ENCODE measurements around the gene ASAP3.
A peak's percentile ranks its signal among the peaks of the same experiment; 100 is the strongest.

ASAP3 gene

DNA sequence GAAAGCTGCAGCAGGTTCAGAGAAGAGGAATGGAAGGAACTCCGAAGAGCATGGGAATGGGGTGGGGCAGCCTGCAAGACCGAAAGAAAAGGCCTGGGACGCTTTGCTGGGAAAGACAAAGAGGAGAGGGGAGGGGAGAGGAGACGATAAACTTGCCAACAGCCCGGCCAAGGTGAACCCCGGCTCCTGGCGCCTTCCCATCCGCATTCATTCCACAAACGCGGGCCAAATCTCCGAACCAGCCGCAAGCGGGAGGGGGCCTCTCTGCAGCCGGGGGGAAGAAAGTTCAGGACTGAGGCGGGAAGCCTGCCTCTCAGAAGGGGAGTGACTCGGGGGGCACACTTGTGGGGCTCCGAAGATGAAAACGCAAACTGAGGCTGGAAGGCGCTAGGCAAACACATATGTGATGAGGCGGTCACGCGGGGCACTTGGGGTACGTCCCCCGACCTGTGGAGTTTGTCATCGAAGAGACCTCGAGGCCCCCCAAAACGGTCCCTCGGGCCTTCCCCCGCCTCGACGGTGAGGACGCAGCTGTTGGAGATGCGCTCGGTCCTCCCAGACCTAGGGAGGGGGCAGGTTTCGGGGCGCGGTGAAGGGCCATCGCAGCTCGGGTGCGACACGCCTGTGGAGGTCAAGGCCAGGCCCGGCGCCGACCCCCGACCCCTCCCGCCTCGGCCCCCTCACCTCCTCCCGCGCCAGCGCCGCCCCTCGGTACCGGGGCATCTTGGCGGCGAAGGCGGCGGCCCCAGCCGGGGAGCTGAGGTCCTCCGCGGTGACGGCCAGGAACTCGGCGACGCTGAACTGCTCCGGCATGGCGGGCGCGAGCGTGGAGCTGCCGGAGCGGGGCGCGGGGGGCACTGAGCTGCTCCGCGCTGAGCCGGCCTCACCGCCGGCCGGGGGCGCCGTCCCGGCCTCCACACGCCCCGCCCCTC, at the start of gene ASAP3:
Gene ASAP3, minus strand, starts transcription at position 859 of the 932 bp plus-strand sequence. Its CDS starts 46 bp downstream, at position 813.
- peak in 1 of 2 donors; percentile 6 for DNase-seq (ENCODE audit: low read depth in 2 of 2)

DNA sequence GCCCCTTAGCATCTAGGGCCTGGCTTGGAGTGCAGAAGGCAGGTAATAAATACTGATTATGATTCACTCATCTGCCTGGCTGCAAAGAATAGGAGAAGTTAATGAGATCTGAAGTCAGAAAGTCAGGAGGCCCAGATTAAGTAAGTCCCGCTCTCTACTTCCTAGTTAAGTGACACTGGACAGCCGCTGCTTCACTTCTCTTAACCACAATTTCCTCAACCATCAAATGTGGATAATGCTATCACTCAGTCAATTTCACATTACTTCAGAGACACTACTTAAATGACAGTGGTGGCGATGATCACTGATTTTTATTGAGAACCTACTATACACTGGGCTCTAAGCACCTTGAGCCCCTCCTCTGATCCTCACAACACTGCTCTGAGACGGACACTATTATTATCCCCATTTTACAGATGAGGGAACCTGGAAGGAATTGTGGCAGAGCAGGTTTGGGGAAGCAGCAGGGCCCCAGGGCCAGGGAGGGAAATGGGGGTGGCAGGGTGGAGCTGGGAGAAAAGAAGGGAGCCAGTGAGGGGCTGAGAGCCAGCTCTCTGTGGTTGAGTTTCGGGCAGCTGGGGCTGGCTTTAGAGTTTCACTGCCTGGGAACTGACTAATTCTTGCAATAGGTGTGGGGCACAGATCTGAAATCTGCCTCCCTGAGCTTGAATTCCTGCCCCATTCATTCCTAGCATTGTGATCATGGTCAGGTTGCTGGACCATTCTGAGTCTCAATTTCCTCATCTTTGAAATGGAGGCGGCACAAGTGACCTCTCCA, 49.5 kb upstream of the ASAP3 start:
- DNase-seq (ENCODE audit: low read depth in 2 of 2) = no peak

DNA sequence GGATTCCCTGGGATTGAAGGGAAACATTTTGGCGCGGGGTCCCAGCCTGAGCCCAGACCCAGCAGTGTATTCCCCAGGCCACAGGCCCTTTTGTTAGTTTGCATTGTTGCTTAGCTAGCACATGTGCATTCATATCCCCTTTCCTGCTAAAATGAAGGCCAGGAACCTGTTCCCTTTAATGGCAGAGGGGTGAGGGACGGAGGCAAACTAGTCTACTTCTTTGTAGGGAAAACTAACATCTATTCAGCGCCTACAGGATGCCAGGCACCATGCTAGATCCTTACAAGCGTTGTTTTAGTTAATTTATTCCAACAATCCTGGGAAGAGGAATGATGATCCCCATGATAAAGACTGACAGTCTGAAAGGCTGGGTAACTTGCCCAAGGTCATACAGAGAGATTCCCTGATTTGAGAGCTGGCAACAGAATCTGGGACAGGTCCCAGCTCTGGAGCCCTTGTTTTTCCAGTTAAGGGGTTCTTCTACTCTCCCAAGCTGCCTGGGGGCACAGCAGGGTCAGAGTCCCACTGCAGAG, 47.6 kb upstream of the ASAP3 start:
- DNase-seq (ENCODE audit: low read depth in 2 of 2) = no peak

DNA sequence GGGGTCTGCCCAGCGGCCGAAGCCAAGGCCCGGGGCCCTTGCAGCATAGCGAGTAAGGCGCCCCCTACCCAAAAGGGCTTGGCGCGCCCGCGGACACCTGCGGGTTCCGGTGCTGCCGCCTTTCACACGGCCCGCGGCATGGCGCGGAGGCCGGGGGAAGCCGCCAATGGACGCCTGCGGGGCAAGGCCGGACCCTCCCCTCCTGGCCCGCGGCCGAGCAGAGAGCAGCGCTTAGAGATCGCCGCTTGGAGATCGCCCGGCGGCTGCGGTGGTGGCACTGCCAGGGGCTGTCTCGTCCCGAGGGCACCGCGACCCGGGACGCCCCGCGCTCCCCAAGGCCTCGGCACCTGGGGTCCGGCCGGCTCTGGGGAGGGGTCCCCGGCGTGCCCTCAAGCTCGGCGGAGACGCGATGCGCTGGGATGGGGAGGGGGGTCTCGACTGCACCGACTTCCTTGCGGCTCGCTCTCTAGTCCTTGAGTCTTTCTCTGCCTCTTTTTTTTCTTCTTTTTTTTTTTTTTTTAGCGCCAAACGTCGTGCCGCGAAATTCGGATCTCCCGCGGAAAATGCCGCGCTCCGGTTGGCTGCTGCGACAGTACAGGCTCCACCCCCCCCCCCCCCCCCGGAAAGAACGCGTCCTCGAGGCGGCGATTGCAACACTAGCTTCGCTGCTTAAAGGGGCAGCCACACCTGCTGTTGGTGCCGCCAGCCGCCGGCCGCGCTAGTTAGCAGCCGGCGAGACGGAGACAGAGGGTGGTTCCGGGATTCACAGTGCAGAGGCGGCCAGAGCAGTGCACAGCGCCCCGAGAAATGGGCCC, 47.0 kb upstream of the ASAP3 start, which contains the start of gene E2F2:
Gene E2F2, minus strand, starts transcription at position 487 of the 815 bp plus-strand sequence. Its CDS starts 440 bp downstream, at position 47.
- DNase-seq (ENCODE audit: low read depth in 2 of 2) = peak; percentile 62 to 64

DNA sequence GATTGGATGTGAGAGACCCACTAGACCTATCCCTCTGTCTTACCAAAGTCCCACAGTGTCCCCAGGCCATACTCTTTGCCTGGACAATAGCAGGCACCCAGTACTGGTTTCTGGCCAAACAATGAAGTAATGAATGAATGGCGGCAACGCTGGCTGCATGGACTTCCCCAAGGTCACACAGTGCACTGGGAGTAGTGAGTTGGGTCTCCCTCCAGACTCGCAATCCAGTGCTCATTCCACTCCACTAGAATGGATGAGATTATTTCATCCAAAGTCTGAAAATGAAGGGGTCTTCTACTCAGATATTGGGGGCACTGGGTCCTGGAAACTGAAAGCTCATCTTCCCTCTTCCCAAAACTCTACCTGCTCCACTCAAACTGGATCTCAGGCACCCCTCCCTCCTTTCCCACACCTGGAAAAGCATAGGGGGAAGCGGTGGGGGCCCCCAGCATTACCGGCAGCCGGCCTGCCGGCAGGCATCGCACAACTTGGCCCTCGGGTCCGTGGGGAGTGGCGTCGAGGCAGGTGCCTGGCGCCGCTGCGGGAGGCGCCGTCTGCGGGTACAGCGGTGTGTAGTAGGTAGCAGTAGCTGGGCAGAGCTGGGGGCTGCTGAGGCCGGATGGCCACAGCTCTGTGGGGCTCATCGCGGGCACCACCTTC, 46.2 kb upstream of the ASAP3 start:
- DNase-seq (ENCODE audit: low read depth in 2 of 2) = no peak

DNA sequence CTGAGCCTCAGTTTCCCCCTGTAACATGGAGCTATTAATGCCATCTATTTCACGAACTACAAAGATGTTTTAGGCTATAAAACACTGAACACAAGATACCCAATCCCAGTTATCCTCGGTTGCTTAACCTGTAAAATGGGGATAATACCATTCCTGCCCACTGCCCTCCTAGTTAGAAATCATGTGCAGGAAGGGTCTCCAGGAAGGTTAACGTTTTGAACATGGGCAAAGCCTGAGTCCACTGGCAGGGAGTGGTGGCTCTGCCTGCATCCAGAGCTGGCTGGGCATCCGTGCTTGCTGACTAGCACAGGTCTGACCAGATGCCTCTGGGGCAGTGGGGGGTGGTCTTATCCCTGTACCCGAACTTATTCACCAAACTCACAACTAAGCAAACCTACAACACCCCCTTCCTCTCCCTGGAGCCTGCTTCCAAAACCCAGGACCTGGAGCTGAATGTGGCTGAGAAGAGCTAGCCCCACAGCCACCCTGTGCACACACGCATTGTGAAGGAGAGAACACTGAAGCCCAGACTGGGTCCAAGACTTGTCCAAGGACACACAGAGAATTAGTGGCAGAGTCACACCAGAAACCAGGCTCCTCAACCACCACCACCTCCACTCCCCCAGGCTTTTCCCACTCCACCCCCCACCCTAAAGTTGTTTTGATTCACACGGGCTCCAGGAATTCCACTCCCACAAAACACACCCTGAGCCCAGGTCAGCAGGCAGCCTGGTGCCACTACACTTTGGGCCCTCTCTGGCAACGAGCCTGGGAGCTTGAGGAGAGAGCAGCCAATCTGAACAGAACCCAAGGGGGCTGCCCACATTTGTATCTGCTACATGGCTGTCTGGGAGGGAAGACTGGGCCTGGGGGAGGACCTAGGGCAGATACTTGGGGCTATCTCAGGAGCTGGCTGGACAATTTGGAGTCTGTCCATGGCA, 45.4 kb upstream of the ASAP3 start:
- no peak for DNase-seq (ENCODE audit: low read depth in 2 of 2)

DNA sequence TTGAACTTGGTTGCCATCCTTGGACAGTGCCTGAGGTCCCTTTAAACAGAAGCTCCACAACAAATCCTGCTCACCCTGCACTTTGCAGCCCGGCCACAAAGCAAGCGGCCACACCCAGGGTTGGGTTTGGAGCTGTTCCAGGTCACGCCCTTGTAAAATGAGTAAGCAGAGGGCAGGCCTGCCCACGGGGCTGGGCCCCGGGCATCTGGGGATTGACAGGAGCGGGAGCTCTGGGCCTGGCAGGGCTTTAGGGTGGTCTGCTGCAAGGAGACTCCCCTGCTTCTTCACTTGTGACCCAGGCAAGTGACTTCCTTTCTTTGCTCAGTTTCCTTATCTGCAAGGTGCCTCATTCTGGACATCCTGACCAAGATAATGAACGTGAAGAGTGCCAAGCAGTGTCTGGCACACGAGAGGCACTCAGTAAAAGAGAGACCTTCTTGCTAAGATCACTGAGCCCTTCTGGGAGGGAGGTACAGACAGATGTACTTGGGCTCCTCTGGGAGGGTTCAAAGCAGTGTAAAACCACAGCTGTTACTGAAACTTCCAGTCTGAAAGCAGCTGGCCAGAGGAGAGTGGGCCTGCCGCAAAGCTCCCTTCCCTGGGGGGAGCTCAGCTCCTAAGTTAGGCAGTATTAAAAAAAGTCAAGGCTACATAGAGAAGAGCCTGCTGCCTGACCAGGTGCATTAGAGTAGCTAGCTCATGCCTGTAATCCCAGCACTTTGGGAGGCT, 44.4 kb upstream of the ASAP3 start:
- DNase-seq (ENCODE audit: low read depth in 2 of 2) = peak; percentile 51 to 55

DNA sequence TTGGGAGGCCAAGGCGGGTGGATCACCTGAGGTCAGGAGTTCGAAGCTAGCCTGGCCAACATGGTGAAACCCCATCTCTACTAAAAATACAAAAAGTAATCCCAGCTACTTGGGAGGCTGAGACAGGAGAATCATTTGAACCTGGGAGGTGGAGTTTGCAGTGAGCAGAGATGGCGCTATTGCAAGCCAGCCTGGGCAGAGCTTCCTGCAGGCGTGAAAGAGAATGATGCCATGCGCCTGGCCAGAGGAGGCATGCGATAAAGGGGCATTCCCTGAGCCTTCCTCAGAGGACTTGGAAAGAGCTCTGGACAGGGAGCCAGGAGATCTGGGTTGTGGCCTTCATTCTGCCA, 43.9 kb upstream of the ASAP3 start:
- DNase-seq (ENCODE audit: low read depth in 2 of 2) = no peak

DNA sequence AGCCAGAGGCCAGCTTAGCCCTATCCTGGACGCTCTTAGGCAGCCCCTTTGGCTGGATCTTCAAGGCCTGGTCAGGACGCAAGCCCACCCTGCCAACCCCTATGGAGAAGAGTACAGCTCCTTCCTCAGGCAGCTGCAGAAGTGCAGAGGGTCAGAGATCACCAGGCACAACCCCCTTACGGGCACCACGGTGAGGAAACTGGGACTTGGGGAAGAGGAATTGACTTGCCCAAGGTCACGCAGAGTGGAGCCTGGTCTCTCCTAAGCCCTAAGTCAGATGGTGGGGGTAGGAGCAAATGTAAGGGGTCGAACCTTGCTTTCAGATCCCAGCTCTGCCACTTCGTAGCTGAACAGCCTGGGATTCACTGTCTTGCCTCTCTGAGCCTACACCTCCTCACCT, 43.4 kb upstream of the ASAP3 start:
- DNase-seq (ENCODE audit: low read depth in 2 of 2) = no peak

DNA sequence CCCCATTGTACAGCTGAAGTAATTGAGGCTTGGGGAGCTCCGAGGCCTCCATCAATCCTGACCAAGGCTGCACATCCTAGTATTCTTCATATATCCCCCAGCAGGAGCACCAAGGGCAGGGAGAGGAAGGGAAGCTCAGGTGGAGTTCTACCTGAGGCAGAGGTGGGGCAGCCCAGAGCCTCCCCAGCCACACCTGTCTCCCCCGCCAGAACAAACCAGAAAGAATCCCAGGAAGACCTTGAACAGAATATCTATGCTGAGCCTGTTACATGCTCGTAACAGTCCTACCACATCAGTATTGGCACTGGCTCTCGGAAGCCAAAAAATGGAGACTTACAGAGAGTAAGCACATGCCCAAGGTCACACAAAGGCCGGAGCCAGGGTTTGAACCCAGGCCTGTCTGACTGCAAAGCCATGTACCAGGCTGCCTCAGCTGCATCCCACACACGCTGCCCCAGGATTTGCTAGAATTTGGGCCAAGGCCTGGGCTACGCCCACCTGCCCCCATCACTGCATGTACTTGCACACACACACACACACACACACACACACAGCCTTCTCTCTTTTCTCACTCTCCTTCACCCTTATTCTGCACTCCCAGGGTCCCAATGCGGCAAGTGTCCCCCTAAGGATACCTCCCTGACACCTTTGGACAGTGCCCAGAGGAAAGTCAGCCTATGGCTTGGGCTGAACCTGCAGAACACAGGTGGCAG, 42.5 kb upstream of the ASAP3 start:
- DNase-seq (ENCODE audit: low read depth in 2 of 2) = no peak

DNA sequence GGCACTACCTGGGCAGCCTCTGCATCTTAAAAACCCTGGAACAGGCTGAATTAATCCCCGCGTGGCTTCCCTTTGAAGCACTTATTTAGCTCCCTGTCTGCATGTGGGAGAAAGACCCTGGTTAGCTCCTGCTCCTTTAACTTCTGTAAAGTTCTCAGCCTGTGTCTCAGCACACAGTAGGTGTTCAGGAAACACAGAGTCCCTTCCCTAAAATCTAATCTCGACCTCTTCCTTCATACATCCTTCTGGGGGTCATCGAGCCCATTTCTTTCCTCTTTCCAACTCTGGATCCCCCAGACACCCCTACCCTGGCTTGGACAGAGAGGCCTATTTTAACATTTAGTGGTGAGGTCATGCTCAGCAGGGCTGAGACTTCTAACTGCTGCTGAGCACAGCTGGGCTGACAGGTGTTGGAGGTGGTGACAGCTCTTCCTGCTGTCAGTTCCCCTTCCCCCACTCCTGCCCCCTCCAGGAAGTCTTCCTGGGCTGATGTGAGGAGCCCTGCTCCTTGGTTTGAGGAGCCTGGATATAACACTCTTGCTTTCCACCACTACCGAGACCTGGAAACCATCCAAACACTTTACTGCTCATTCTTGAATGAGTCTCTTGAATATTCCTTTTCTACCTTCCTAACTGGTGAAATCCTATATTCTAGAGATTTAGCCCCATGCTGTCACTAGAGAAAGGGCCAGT, 41.7 kb upstream of the ASAP3 start:
- DNase-seq (ENCODE audit: low read depth in 2 of 2) = no peak

DNA sequence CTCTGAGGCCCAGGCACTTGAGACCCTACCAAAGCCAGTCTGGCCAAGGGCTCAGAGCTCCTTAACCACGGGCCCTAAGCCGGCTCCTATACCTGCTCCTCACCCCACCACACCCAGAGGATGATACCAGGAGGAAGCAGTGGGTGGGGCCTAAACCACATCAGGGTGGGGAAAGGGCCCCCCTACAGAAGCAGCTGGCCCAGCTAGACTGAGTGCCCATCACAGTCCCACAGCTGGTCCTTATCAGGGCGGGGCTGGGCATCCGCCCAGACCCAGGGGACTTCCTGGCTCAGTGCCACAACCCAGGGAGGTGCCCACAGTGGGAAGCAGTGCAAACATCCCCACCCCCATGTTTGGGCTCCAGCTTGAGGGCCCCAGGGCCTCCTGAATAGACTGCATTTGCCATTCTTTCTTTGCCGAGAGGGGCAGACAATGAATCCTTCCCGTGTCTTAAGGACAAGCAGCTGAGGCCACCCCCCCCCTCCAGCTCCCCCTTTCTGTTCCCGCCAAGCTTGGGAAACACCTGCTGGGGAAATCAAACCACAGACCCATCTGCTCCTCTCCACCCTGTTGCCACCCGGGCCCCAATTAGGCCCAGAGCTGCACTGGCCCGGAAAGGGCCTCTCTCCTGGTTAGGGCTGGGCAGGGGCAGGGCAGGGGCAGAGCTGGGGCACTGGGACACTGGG, 40.9 kb upstream of the ASAP3 start:
- no peak for DNase-seq (ENCODE audit: low read depth in 2 of 2)

DNA sequence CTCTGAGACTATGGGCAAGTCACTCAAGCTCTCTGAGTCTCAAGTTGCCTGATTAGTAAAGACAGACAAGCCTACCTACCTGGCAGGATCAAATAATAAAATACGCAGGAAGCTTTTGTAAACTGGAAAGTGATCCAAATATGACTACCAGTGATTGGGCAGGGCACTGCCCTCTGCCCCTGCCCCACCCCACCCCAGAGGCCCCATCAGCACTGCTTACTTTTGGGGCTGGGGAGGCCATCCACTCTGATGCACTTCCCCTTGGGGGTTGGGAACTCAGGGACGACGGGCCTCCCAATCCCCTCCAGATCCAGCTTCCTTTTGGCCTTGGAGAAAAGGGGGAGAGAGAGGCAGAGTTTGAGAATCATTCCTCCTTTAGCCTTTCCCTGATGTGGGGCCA, 40.2 kb upstream of the ASAP3 start:
- no peak for DNase-seq (ENCODE audit: low read depth in 2 of 2)

DNA sequence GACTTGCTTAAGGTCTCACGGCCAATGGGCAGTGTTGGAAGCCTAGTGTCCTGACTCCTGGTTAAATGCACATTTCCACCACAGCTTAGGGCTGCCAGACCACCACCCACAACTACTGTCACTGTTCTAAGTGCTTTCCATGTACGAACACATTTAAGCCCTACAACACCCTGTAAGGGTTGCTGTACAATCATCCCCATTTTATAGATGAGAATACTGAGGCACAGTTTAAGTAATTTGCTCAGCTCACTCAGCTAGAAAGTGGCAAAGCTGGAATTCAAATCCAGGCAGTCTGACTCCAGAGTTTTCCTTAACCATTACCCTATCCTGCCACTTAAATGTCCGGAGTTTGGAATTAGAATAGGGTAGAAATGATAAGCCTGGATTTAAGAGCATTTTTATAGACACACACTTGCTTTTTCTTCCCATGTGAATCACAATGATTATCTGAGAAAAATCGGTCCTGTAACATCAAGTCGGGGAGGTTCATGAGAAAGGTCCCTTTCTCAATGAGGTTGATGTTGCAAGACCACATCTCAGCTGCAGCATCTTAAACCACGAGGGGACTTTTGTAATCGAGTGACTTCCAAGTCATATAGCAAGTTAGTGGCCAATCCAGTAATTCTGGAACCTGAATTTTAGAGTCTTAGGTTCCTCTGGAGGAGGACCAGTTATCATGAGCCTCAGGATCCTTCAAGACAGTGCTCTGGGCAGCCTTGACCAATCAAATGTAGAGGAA, 38.4 kb upstream of the ASAP3 start:
- DNase-seq (ENCODE audit: low read depth in 2 of 2) = no peak

DNA sequence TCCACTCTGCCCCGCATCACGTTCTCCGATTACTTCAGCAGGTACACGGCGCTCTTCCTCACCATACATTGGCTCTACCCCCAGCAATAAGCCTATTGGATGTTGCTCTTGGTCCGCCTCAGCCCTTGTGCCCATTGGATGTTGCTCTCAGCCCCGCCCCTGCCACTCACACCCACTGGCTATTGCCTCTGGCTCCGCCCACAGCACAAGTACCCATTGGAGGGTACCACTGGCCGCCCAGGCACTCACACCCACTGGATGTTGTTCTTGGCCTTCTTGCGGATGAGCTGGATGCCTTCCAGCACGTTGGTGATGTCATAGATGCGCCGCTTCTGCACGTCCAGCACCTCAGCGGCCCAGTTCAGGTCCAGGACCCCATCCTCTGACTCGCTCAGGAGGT, 37.6 kb upstream of the ASAP3 start:
- no peak for DNase-seq (ENCODE audit: low read depth in 2 of 2)

DNA sequence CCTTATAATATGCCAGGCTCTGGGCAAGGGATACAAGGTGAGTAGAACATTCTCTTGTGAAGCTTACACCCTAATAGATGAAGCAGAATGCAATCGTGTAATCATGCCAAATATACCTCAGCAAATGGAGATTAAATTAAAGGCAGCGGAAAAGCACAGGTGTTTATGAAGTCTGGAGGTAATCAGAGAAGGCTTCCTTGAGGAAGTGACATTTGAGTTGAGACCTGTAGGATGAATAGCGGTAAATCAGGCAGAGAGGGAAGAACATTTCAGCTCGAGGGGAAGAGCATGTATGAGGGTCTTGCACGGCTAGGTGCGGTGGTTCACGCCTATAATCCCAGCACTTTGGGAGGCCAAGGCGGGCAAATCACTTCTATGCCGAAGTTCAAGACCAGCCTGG, 33.6 kb upstream of the ASAP3 start:
- DNase-seq (ENCODE audit: low read depth in 2 of 2) = no peak

DNA sequence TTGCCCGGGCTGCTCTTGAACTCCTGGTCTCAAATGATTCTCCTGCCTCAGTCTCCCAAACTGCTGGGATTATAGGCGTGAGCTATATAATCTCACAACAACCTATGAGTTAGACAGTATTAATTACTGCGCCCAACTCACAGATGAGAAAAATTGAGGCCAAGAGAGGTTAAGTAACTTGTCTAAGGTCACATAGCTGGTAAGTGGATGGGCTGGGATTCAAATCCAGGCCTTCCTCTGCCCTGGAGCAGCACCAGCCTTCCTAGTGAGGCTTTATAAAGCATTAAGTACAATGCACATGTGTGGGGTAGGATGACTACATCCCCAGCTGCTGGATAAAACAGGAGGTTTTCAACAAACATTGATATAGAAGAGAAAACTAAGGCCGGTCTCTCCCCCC, 31.9 kb upstream of the ASAP3 start:
- no peak for DNase-seq (ENCODE audit: low read depth in 2 of 2)
